Raji (cell line): ENCODE measurements around the gene CFAP73.

Experiments
- POLR2A ChIP-seq: IDR thresholded peaks from 2 replicates; pipeline ENCODE4 v1.6.1; 2011; ENCODE audit warnings: low read depth, low read length, control low read depth; ENCODE audit not compliant: insufficient read depth

The CFAP73 gene

DNA sequence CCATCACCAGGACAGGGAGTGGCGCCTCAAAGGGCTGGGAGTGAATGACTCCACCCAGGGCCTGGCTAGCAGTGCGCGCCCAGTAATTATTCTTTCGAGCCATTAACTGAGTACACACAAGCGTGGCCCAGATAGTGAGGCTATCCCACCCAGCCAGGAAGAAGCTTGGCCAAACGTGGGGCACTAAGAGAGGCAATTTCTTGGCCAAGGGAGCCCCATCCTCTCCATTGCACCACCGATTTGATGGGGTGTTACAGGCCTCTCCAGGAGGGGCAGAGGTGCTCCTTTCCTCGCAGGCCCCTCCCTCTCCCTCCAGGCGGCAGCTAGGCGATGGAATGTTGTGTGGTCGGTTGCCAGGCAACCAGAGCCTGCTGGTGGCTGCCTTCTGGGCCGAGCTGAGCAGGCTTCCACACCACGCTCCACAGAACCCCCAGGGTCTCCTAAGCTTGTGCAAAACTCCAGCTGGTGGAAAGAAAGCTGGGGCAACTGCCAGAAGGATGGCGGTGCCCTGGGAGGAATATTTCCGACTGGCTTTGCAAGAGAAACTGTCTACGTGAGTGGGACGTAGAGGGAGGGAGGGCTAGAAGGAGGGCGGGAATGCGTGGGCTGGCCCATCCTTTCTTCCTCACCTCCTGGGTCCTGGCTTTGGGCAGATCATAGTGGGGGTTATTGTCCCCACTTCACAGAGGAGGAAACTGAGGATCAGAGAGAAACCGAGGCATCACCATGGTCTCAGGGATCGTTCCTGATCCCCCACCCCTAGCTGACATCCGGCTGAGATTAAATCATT, at the start of gene CFAP73:
CFAP73 (plus strand) TSS at position 364 of the 790 bp plus-strand sequence; CDS start at position 498, 134 bp downstream.
- no peak for TF ChIP-seq POLR2A

DNA sequence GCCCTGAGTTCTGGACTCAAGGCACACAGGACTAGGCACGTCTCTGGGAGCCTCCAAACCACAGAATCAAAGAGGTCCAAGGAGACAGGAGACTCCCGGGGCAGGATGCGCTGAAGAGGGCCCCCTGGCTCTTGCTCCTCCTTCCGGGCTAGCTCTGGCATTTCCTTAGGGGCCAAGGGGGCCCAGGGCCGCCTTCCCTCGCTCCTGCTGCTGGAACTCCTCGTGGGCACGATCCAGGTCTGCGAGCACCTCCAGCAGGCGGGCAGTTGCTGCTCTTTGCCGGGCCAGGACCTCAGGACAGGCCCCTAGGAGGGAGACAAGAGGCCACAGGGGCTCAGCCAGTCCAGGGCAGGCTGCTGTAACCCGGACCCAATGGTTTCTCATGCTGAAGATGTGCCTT, 49.8 kb upstream of the CFAP73 start:
- no peak for TF ChIP-seq POLR2A

DNA sequence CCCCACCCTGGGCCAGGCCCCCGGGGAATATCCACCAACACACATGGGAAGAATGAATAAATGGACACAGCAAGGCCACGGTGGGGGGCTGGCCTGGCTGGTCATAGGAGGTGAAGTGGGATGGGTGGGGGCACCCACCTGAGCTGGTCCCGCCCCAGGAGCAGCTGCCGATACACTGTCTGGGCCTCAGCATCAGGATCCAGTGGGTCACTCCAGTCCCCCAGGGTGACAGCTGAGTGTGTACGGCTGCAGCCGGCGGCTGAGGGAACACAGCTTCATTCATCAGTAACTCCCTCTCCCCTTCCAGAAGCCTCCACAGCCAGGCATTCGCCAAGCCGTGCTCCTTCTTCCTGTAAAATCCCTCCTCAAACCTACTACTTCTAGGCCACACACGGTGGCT, 47.8 kb upstream of the CFAP73 start:
- no peak for TF ChIP-seq POLR2A

DNA sequence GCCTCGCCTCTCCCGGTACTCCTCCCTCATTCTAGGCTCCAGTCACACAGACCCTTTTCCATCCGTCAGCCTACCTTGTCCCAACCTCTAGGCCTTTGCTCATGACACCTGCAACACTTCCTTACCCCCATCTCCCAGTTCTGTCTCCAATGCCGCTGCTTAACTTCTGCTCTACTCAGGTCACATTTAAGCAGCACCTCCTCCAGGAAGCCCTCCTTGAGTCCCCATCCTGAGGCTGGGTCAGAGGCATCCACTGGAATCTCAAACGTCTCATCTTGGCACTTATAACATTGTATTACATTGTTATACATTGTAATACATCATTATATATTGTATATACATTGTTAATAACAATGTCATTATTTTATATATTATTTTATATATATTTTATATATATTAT, 46.7 kb upstream of the CFAP73 start:
- no peak for TF ChIP-seq POLR2A

DNA sequence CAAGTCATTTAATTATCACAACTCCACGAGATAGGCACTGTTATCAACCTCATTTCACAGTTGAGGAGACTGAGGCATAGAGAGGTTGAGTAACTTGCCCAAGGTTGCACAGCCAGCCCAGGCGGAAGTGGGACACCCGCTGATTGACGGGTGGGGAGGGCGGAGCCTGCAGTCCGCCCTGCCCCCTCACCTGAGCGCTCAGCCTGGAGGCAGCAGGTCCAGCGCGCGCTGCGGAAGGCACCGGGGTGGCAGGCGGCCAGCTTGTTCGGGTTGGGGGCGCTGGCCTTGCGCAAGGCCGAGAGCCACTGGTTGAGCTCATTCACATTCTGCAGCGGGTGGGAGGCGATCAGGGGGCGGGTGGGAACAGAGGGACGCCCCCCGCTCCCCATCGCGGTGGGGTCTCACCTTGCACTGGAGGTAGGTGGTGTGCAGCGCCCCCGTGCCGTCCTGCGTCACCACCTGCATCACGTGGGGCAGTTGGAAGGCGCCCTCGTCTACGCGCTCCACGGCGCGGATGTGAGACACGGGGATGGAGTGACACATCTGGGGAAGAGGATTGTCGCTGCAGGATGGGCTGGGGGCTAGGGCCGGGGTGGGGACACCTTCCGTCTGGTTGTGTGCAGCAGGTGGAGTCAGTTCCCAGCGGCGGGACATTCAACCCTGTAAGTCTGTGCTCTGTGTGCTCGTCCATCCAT, 45.6 kb upstream of the CFAP73 start:
- no peak for TF ChIP-seq POLR2A

DNA sequence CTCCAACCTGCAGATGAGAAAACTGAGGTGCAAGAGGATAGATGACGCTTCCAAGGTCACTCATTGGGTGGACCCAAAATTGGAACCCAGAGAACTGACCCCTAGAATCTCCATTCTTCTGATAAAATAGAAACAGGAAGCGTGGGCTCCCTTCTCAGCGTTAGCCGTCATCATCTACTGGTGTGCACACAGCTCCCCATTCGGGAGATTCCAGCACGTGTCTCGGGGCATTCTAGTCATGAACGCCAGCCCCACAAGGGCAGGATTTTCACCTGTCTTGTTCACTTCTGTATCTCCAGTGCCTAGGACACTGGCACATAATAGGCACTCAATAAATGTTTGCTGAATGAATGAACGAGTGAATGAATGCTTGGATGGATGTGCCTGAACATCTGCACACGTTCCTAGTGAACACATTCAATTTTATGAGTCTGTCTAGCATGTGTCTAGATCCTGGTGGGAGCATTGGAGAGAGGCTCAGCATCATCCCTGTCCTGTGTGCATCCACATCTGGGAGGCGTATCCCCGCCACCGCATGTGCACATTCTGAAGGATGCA, 44.5 kb upstream of the CFAP73 start:
- no peak for TF ChIP-seq POLR2A

DNA sequence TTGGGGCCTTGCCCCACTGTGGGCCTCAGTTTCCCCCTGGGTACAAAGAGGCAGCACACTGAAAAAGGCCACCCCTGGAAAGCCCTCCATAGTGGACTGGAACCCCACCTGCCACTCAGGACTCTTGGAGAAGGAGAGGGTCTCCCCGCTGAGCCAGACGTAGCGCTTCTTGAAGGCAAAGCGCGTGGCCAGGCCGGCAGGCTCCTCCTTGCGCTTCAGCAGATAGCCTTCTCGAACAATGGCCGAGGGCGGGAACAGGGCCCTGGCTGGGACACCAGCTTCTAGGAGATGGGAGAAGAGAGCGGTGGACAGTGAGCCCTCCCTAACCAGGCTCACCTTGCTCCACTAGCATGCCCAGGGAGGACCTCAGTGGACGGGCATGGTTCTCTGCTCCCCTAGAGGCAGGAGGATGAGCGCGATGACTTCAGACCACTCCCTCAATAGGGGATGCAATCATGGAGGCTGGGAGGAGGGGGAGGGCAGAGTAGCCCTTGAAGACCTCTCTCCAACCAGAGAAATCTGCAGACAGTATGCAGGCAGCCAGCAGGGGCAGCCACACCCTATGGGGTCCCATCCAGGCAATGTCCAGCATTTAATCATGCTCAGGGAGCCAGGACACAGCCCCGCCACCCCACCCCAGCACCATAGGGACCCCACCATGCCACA, 43.8 kb upstream of the CFAP73 start:
- TF ChIP-seq POLR2A = no peak

DNA sequence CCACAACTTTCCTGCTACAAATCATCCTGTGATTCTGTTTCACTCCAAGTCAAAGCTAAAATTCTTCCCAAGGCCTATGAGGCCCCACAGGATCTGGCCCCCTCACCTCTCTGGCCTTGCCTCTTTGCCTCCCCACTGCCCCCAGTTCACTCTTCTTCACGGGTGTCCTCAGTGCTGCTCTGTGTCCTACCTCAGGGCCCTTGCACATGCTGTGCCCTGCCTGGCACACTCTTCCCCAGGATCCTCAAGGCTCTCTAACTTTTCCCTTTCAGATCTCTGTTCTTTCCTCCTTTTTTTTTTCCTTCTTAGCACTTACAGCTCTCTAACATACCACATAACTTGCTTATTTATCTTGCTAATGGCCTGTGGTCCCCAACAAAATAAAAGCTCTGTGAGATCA, 43.2 kb upstream of the CFAP73 start:
- TF ChIP-seq POLR2A = no peak

DNA sequence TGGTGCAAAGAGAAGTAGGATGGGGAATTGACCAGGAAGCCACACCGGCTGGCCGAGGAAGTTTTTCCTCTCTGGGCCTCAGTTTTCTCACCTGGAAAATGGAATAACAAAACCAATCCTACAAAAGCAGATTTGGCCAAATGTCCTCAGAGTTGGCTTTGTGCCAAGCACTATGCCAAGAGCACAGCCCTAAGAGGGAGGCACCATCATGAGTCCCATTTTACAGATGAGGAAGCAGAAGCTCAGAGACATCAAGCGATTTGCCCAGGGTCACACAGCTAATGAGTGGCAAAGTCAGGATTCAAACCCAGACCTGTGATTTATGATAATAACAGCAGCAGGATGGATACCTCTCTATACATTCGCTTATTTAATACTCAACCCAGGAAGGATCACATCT, 41.2 kb upstream of the CFAP73 start:
- TF ChIP-seq POLR2A = no peak

DNA sequence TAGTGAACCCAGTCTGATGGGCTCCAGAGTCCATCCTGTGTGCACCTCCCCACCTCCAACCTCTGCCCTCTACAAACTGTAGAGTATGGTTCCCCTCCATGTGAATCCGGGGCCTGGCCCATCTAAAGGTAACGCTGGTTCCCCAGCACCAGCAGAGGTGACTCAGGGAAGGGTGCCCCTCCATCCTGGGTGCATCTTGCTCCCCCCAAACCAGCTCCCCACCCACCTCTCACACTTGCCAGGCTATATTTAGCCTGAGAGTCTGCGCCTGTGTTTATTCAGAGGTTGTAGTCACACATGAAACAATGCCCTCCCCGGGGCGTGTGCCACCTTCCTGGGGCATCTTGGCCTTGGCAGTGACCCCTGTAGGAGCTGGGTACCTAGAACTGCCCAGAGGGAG, 40.2 kb upstream of the CFAP73 start:
- TF ChIP-seq POLR2A = no peak

DNA sequence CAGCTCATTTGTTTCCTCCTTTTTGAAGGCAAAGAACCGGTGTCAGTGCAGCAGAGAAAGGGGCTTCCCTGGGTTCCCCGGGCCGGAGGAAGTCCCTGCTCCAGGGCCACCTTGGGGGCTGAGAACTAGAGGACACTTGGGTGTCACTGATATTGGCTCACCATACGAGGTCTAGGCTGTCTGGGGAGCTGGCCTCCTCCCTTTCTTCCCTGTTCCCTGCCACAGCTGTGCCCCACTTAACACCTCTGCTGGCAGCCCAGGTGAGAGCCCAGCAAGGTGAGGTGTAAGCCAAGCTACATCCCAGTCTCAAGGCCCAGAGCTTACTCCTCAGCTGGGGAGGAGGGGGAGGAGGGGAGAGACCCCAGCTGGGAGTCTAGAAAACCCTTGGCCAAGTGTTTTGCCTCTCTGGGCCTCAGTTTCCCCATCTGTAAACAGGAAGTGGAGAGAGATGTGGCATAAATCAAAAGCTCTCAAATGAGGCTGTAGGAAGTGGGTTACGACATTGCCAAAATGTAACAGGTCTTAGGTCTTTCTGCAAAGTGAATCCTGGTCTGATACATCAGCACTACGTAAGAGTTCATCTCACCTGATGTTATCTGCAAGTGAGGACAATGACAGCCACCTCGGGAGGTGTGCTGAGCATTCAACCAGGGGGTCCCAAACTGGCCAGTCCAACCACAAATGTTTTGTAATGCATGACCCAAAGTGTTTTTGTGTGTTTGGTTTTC, 39.5 kb upstream of the CFAP73 start:
- TF ChIP-seq POLR2A = no peak

DNA sequence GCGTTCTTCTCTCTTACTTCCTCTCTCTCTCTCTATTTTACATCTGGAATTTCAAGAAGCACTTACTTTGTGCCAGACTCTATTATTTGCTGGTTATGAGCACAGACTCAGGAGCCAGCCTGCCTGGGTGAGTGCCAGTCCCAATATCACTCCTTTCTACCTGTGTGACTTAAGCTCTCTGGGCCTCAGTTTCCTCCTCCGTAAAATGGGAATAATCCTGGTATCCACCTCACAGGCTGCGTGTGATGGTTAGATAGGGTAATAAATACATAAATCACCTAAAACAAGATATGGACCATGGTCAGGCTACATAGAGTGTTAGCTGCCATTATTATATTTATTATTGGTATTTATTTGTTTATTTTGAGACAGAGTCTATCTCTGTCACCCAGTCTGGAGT, 38.3 kb upstream of the CFAP73 start:
- TF ChIP-seq POLR2A = no peak

DNA sequence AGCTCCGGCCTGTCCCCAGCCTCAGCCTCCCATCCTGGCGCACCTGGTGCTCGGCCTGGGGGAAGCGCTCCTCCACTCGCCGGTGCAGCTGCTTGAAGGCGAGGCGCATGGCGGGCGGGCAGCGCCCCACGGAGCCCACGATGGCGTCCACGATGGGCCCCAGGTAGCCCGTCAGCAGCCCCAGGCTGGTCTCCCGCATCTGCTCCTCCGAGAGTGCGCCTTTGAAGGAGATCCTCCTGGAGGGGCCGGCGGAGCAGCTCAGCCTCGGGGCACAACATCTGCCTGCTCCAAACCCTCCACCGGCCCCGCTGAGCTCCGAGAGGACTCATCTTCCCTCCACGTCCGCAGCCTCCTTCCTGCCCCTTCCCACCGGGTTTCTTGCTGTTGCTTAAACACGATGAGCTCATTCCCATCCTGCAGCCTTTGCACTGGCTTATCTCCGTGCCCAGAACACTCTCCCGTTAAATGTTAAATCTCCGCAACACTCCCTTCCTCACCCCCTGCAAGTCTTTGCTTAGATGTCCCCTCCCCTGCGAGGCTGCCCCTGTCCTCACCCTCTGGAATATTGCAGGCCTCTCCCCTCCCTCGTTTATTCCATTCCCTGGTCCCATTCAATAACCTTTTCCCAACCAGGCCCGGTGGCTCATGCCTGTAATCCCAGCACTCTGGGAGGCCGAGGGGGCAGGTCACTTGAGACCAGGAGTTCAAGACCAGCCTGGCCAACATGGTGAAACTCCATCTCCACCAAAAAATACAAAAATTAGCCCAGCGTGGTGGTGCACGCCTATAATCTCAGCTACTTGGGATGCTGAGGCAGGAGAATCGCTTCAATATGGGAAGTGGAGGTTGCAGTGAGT, 37.3 kb upstream of the CFAP73 start:
- no peak for TF ChIP-seq POLR2A

DNA sequence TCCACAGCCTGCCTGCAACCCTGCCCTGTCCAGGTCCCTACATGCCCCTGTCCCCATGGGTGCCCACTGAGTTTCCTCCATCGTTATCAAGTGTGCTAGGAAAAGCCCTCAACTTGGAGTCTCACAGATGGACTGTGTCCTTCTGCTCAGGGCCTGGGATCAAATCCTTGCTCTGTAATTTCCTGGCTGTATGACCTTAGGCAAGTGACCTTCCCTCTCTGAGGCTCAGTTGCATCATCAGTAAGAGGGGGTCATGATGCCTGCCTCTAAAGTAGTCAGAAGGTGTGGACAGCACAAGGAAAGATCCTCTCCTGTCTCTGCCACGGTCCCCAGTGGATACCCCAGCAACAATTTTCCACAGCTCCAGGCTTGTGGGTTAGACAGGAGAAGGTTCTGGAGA, 36.1 kb upstream of the CFAP73 start:
- no peak for TF ChIP-seq POLR2A
